GM12878 (cell line): ENCODE data around the gene SIAH2.

Experiments used
- CTCF ChIP-seq, 3 experiments: IDR thresholded peaks in 2 of 3; conservative IDR thresholded peaks in 1 of 3; 2 replicates each; pipeline ENCODE4 v1.5.1; 2011; ENCODE audit warnings: low read depth in 3 of 3, low read length in 3 of 3, mild to moderate bottlenecking in 3 of 3, control low read depth in 2 of 3, moderate library complexity in 2 of 3, inconsistent platforms in 1 of 3, mixed read lengths in 1 of 3; ENCODE audit not compliant: control insufficient read depth in 2 of 3, insufficient read depth in 1 of 3; ENCODE audit errors: extremely low read depth in 1 of 3
- USF1 ChIP-seq: IDR thresholded peaks from 2 replicates; pipeline ENCODE4 v1.6.1; 2011; ENCODE audit warnings: borderline replicate concordance, low read depth, mild to moderate bottlenecking, moderate library complexity, mixed read lengths, low read length; ENCODE audit not compliant: insufficient read depth; ENCODE audit errors: extremely low read length

GRCh38 chr3:150740733-150741496, 22.1 kb downstream of the SIAH2 start:
- TF ChIP-seq CTCF (IDR thresholded peaks at IDR 0.05 in 2 of 3, conservative IDR thresholded peaks at IDR 0.05 in 1 of 3; ENCODE audit: control insufficient read depth in 2 of 3, extremely low read depth in 1 of 3, insufficient read depth in 1 of 3, low read depth in 3 of 3, low read length in 3 of 3) (no peak), USF1 (no peak)
